GM21390 (cell line): ENCODE results near the gene ZNF135.

Experiments
- ATAC-seq: cut with Tn5 transposase; IDR thresholded peaks from one replicate; pipeline ENCODE4 v1.9.1; 2021; ENCODE audit not compliant: unreplicated experiment

The ZNF135 gene

GRCh38 chr19:58046856-58047255 lies 12.2 kb upstream of the ZNF135 start:
- ATAC-seq = no peak

- ATAC-seq = no peak
Observed at GRCh38 chr19:58047672-58048071, 11.4 kb upstream of the ZNF135 start.

- ATAC-seq = no peak
Observed at GRCh38 chr19:58052256-58052655, 6.8 kb upstream of the ZNF135 start.

- ATAC-seq = no peak
Observed at GRCh38 chr19:58053480-58054156, 5.5 kb upstream of the ZNF135 start.

GRCh38 chr19:58054901-58055874 lies 3.9 kb upstream of the ZNF135 start:
- no peak for ATAC-seq

GRCh38 chr19:58056261-58056660 lies 2.8 kb upstream of the ZNF135 start:
- ATAC-seq = no peak

- no peak for ATAC-seq
Observed at GRCh38 chr19:58056861-58057260, 2.2 kb upstream of the ZNF135 start.

GRCh38 chr19:58058467-58058866 lies 615 bp upstream of the ZNF135 start:
- ATAC-seq = no peak

- no peak for ATAC-seq
Observed at GRCh38 chr19:58059671-58060078, 593 bp downstream of the ZNF135 start.

GRCh38 chr19:58060231-58060630 lies 1.1 kb downstream of the ZNF135 start:
- no peak for ATAC-seq

- ATAC-seq = no peak
Observed at GRCh38 chr19:58063712-58064111, 4.6 kb downstream of the ZNF135 start.

GRCh38 chr19:58067240-58067912 lies 8.3 kb downstream of the ZNF135 start:
- ATAC-seq = no peak

- no peak for ATAC-seq
Observed at GRCh38 chr19:58079792-58080191, 20.7 kb downstream of the ZNF135 start.

GRCh38 chr19:58083021-58083420 lies 23.9 kb downstream of the ZNF135 start:
- no peak for ATAC-seq

GRCh38 chr19:58084596-58085347 lies 25.7 kb downstream of the ZNF135 start:
- no peak for ATAC-seq

GRCh38 chr19:58085348-58085875 lies 26.3 kb downstream of the ZNF135 start:
- no peak for ATAC-seq

GRCh38 chr19:58086825-58087710 lies 28.0 kb downstream of the ZNF135 start:
- no peak for ATAC-seq

GRCh38 chr19:58088521-58089052 lies 29.5 kb downstream of the ZNF135 start:
- no peak for ATAC-seq

- no peak for ATAC-seq
Observed at GRCh38 chr19:58089846-58090245, 30.8 kb downstream of the ZNF135 start.
